SH-SY5Y (cell line): ENCODE results near the gene C10orf95.

Source experiments
- GATA2 ChIP-seq: IDR thresholded peaks from 2 replicates; pipeline ENCODE4 v1.6.1; 2011; ENCODE audit warnings: mild to moderate bottlenecking, low read depth, low read length
- GATA3 ChIP-seq: IDR thresholded peaks from 2 replicates; pipeline ENCODE4 v1.6.1; 2011; ENCODE audit warnings: low read depth, mild to moderate bottlenecking, low read length, moderate library complexity

DNA sequence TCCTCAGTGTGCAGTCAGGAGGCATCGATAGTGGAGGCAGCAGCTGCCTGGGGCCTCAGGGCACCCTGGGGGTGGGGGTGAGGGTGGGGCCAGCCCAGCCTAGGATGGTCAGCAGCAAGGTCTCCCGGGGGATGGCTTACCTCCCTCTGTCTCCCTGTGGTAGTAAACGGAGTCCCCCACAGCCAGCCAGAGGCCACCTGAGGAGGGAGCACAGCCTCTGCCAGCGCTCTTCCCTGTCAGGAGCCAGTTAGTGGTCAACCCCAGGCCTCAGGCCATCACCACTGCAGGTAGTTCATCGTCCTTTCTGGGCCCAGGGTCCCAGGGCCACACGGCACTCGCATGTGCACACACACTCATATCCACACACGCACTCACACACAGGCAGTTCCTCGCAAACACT lies 29.1 kb upstream of the C10orf95 start:
- TF ChIP-seq GATA3: no peak
- TF ChIP-seq GATA2: no peak
